SJCRH30 (cell line): Measurements from ENCODE around the gene SCNN1A. TPM values are rescaled to one million over a fixed set of nuclear protein-coding genes. Genes with fewer than 3 reads are reported as not detected.

ENCODE experiments used
- DNase-seq, 2 experiments: peaks; one replicate each; pipeline ENCODE4 v3.0.0-alpha.2; 2015 to 2020
- H3K27ac ChIP-seq: fragments of 250-450 bp; sonication (Bioruptor Pico); 2 replicates; pipeline ENCODE4 v1.5.1; 2020; ENCODE audit warnings: mild to moderate bottlenecking, moderate library complexity
- H3K27me3 ChIP-seq: fragments of 250-450 bp; sonication (Bioruptor Pico); 2 replicates; pipeline ENCODE4 v1.5.1; 2020; ENCODE audit warnings: mild to moderate bottlenecking, moderate library complexity
- H3K36me3 ChIP-seq: fragments of 250-450 bp; sonication (Bioruptor Pico); 2 replicates; pipeline ENCODE4 v1.5.1; 2020; ENCODE audit warnings: mild to moderate bottlenecking, moderate library complexity
- H3K4me1 ChIP-seq: fragments of 250-450 bp; sonication (Bioruptor Pico); 2 replicates; pipeline ENCODE4 v1.5.1; 2020; ENCODE audit warnings: mild to moderate bottlenecking, moderate library complexity
- H3K4me3 ChIP-seq: fragments of 250-450 bp; sonication (Bioruptor Pico); 2 replicates; pipeline ENCODE4 v1.5.1; 2020; ENCODE audit warnings: mild to moderate bottlenecking, moderate library complexity
- H3K9me3 ChIP-seq: fragments of 250-450 bp; sonication (Bioruptor Pico); replicated peaks from 2 replicates; pipeline ENCODE4 v1.5.1; 2020; ENCODE audit warnings: mild to moderate bottlenecking, moderate library complexity
- total RNA-seq: library from RNA; depleted of rRNA; stranded (reverse); fragments of >200 nt; shearing (Covaris generic); gene quantifications from 2 replicates; pipeline ENCODE4 v1.2.3, GENCODE V29; 2014; rRNA removed

The SCNN1A gene
- total RNA-seq, 1 experiment from 2014 or later: not detected

GRCh38 chr12:6303071-6303470, 72.3 kb downstream of the SCNN1A start:
- Histone ChIP-seq H3K27ac (no peak overlapping the region), H3K27me3 (no peaks in the 10 kb centered on the region), H3K9me3 (no peaks in the 10 kb centered on the region), H3K4me3 (no peak overlapping the region), H3K4me1 (peaks cover under 1% of the 10 kb centered on the region; the same call in 1 of the 2 replicates), H3K36me3 (no peaks in the 10 kb centered on the region)
- no peak for DNase-seq

- Histone ChIP-seq H3K36me3 (no peaks in the 10 kb centered on the region), H3K27me3 (no peaks in the 10 kb centered on the region), H3K9me3 (no peaks in the 10 kb centered on the region), H3K27ac (no peak overlapping the region), H3K4me1 (no peaks in the 10 kb centered on the region), H3K4me3 (no peak overlapping the region)
- DNase-seq: no peak
These were observed 72.7 kb downstream of the SCNN1A start for GRCh38 chr12:6302621-6303020.

GRCh38 chr12:6301721-6302120, 73.6 kb downstream of the SCNN1A start:
- no peak for DNase-seq
- no peaks in the 10 kb centered on the region for H3K27me3 ChIP-seq
- no peak overlapping the region for H3K4me3 ChIP-seq
- no peaks in the 10 kb centered on the region for H3K4me1 ChIP-seq
- H3K27ac ChIP-seq: no peak overlapping the region
- H3K36me3 ChIP-seq: no peaks in the 10 kb centered on the region
- no peaks in the 10 kb centered on the region for H3K9me3 ChIP-seq

GRCh38 chr12:6297170-6297569, 78.2 kb downstream of the SCNN1A start:
- DNase-seq: no peak
- no peaks in the 10 kb centered on the region; the same call in 1 of the 2 replicates for H3K27me3 ChIP-seq
- no peaks in the 10 kb centered on the region for H3K4me1 ChIP-seq
- no peak overlapping the region for H3K27ac ChIP-seq
- H3K9me3 ChIP-seq: no peaks in the 10 kb centered on the region
- no peak overlapping the region for H3K4me3 ChIP-seq
- no peaks in the 10 kb centered on the region for H3K36me3 ChIP-seq

Other genes with a start within 250 kb of the SCNN1A start
- 220 and 239 TPM in 2 replicates for gene CD9, start 175.2 kb downstream of the SCNN1A start, total RNA-seq
- 0.06 TPM in 1 of 2 replicates, not detected in the other for gene PLEKHG6, start 64.9 kb downstream of the SCNN1A start, total RNA-seq
- 34.3 and 40.2 TPM in 2 replicates for gene TNFRSF1A, start 33.5 kb downstream of the SCNN1A start, total RNA-seq
- gene LTBR, start 8.6 kb upstream of the SCNN1A start, total RNA-seq: 14.7 and 16.5 TPM in 2 replicates
- gene CD27, start 69.4 kb upstream of the SCNN1A start, total RNA-seq: 0.12 and 0.15 TPM in 2 replicates
- 2.2 and 4.9 TPM in 2 replicates for gene TAPBPL, start 76.5 kb upstream of the SCNN1A start, total RNA-seq
- gene VAMP1, start 95.1 kb upstream of the SCNN1A start, total RNA-seq: 7.3 and 8.0 TPM in 2 replicates
- 200 and 208 TPM in 2 replicates for gene MRPL51, start 117.7 kb upstream of the SCNN1A start, total RNA-seq
- gene NCAPD2, start 118.5 kb upstream of the SCNN1A start, total RNA-seq: 215 and 218 TPM in 2 replicates
- gene GAPDH, start 159.0 kb upstream of the SCNN1A start, total RNA-seq: 4,776 and 4,843 TPM in 2 replicates
- 10.3 and 13.8 TPM in 2 replicates for gene IFFO1, start 180.5 kb upstream of the SCNN1A start, total RNA-seq
- 63.8 and 67.7 TPM in 2 replicates for gene NOP2, start 192.7 kb upstream of the SCNN1A start, total RNA-seq
- 300 and 311 TPM in 2 replicates for gene CHD4, start 231.8 kb upstream of the SCNN1A start, total RNA-seq